Common myeloid progenitor, CD34-positive (primary cell): Measurements from ENCODE around the gene NISCH.

Source experiments
- CTCF ChIA-PET: fragments of 350-600 bp; sonication (Branson Sonifier 250); formaldehyde crosslinking; loops from one replicate; lab custom pipeline; 2021; ENCODE audit warnings: antibody characterized with exemption; lab: Charles Lee
- POLR2A ChIA-PET: fragments of 350-600 bp; sonication (Branson Sonifier 250); formaldehyde crosslinking; loops from one replicate; lab custom pipeline; 2021; ENCODE audit warnings: antibody characterized with exemption; lab: Charles Lee
- DNase-seq, 3 donors: peaks; one replicate each; pipeline versions ENCODE4 v3.0.0 to v3.0.0-alpha.2; 2013
- H3K27ac ChIP-seq, 2 experiments: 1 replicate in 1 of 2; 2 replicates in 1 of 2; pipeline ENCODE4 v1.7.0; 2013; ENCODE audit warnings: inconsistent platforms in 2 of 2, low read length in 2 of 2, mild to moderate bottlenecking in 2 of 2, low read depth in 1 of 2, moderate library complexity in 1 of 2; ENCODE audit not compliant: severe bottlenecking in 2 of 2, insufficient read depth in 1 of 2, poor library complexity in 1 of 2
- H3K27me3 ChIP-seq, 5 experiments: replicated peaks in 2 of 5; 1 replicate in 3 of 5; 2 replicates in 2 of 5; pipeline versions ENCODE4 v1.6.1 to v1.7.0; 2013; ENCODE audit warnings: low read length in 4 of 5, mild to moderate bottlenecking in 2 of 5, moderate library complexity in 2 of 5, inconsistent platforms in 1 of 5; ENCODE audit not compliant: insufficient read depth in 5 of 5, control insufficient read depth in 4 of 5
- H3K36me3 ChIP-seq, 4 experiments: 1 replicate in 2 of 4; 2 replicates in 2 of 4; pipeline versions ENCODE4 v1.6.1 to v1.7.0; 2013; ENCODE audit warnings: low read length in 3 of 4, control low read depth in 1 of 4, mild to moderate bottlenecking in 1 of 4; ENCODE audit not compliant: control insufficient read depth in 4 of 4, insufficient read depth in 4 of 4
- H3K4me1 ChIP-seq, 4 experiments: 1 replicate in 3 of 4; 2 replicates in 1 of 4; pipeline versions ENCODE4 v1.6.1 to v1.7.1; 2013; ENCODE audit warnings: low read length in 3 of 4, mild to moderate bottlenecking in 3 of 4, control low read depth in 1 of 4, inconsistent platforms in 1 of 4, moderate library complexity in 1 of 4; ENCODE audit not compliant: control insufficient read depth in 4 of 4, insufficient read depth in 4 of 4; ENCODE audit errors: control extremely low read depth in 1 of 4
- H3K4me3 ChIP-seq, 7 experiments: 1 replicate in 4 of 7; 2 replicates in 3 of 7; pipeline versions ENCODE4 v1.5.1 to v1.7.0; 2013; ENCODE audit warnings: mild to moderate bottlenecking in 7 of 7, low read length in 6 of 7, moderate library complexity in 6 of 7, inconsistent platforms in 2 of 7, low read depth in 2 of 7, control low read depth in 1 of 7; ENCODE audit not compliant: insufficient read depth in 4 of 7, control insufficient read depth in 1 of 7; ENCODE audit errors: extremely low read depth in 1 of 7
- H3K9me3 ChIP-seq, 5 experiments: 1 replicate in 4 of 5; 2 replicates in 1 of 5; pipeline versions ENCODE4 v1.6.1 to v1.7.1; 2013; ENCODE audit warnings: low read length in 4 of 5, mild to moderate bottlenecking in 2 of 5, inconsistent platforms in 1 of 5, low read depth in 1 of 5, moderate library complexity in 1 of 5; ENCODE audit not compliant: control insufficient read depth in 4 of 5, insufficient read depth in 2 of 5; ENCODE audit errors: control extremely low read depth in 1 of 5
- WGBS: methylation state at CpG from one replicate; pipeline ENCODE4 v1.1.5; 2013; ENCODE audit not compliant: insufficient coverage; 5-methylcytosine and 5-hydroxymethylcytosine counted together

The NISCH gene

DNA sequence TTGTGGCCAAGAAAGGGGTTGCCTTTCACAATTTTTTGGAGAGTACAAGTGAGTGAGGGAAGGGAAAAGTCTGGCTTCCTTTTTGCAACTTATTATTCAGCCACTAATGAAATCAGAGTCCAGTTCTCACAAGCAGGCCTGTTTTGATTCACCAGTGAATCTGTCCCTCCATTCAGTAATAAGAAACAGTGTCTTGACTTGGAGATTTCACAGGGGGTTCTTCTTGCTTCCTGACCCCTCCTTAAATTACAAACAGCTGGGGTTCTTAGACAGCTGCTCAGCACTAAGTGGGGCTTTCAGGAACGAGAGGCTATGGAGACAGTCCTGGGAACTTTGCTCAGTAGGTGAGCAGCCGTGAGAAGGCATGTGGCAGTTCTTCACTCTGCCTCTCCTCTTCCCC is 35.0 kb upstream of the NISCH start:
- ChIA-PET POLR2A (no interaction called here), CTCF (interaction anchor here (1.1 to 25.7 kb wide), 5 partner anchors 8 to 28 kb away, joined by 3 to 477 read pairs (median 5); partner anchors contain the start of genes NISCH, SEMA3G and TNNC1)
- Histone ChIP-seq H3K4me3 (no peak overlapping the region), H3K27me3 (no peaks in the 10 kb centered on the region), H3K36me3 (peaks cover 0 to 27% (median 10%) of the 10 kb centered on the region in 4 experiments), H3K9me3 (no peaks in the 10 kb centered on the region), H3K4me1 (no peaks in the 10 kb centered on the region), H3K27ac (no peak overlapping the region)
- WGBS, result 100% methylated on average over 2 of the region's 2 CpGs
- DNase-seq, result no peak

DNA sequence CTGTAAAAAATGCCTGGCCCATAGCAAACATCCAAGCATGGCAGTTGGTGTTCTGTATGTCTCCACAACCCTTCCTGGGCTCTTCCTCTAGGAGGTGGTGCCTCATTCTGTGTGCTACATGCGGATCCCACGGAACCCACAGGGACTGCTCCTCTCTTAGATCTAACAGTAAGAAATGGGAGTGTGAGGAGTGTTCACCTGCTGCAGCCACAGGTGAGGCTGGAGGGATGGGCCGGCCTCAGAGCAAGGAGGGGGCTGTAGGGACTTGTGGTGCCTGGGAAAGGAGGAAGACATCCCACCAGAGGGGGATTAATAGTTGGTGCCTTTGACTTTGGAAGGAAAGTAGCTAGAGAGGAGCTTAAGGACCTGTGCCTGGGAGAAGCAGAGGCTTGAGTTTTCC is 32.7 kb upstream of the NISCH start:
- ChIA-PET CTCF (interaction anchor here (1.1 to 25.7 kb wide), 4 partner anchors 10 to 34 kb away, joined by 3 to 477 read pairs (median 12); partner anchors contain the start of genes NISCH, SEMA3G and TNNC1), POLR2A (no interaction called here)
- Histone ChIP-seq H3K27ac (no peak overlapping the region), H3K27me3 (no peaks in the 10 kb centered on the region), H3K9me3 (no peaks in the 10 kb centered on the region), H3K4me1 (no peaks in the 10 kb centered on the region), H3K36me3 (peaks cover 0 to 21% (median 8%) of the 10 kb centered on the region in 4 experiments), H3K4me3 (no peak overlapping the region)
- DNase-seq, result no peak
- 100% methylated on average over 1 of the region's 3 CpGs for WGBS

DNA sequence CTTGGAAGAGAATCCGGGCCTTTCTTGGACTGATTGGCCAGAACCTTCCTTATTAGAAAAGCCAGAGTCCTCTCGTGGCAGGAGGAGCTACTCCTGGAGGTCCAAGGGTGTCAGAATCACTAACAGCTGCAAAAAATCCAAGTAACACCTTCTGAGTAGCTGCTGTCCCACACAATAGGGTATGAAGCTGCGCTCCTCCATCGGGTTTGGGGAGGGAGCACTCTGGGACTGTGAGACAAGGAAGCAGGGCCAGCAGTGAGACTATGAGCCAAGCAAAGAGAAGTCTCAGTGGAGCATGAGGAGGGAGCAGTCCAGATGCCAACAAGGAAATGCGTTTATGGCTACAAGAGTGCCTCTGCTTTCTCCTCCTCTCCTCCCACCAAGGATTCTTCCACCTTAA is 32.2 kb upstream of the NISCH start:
- DNase-seq, result no peak
- Histone ChIP-seq H3K4me1 (no peaks in the 10 kb centered on the region), H3K9me3 (no peaks in the 10 kb centered on the region), H3K27ac (no peak overlapping the region), H3K27me3 (no peaks in the 10 kb centered on the region), H3K36me3 (peaks cover 0 to 21% (median 8%) of the 10 kb centered on the region in 4 experiments), H3K4me3 (no peak overlapping the region)
- ChIA-PET POLR2A (no interaction called here), CTCF (interaction anchor here (1.1 to 25.7 kb wide), 4 partner anchors 10 to 33 kb away, joined by 3 to 477 read pairs (median 12); partner anchors contain the start of genes NISCH, SEMA3G and TNNC1)
- 84% methylated on average over 4 of the region's 5 CpGs for WGBS

DNA sequence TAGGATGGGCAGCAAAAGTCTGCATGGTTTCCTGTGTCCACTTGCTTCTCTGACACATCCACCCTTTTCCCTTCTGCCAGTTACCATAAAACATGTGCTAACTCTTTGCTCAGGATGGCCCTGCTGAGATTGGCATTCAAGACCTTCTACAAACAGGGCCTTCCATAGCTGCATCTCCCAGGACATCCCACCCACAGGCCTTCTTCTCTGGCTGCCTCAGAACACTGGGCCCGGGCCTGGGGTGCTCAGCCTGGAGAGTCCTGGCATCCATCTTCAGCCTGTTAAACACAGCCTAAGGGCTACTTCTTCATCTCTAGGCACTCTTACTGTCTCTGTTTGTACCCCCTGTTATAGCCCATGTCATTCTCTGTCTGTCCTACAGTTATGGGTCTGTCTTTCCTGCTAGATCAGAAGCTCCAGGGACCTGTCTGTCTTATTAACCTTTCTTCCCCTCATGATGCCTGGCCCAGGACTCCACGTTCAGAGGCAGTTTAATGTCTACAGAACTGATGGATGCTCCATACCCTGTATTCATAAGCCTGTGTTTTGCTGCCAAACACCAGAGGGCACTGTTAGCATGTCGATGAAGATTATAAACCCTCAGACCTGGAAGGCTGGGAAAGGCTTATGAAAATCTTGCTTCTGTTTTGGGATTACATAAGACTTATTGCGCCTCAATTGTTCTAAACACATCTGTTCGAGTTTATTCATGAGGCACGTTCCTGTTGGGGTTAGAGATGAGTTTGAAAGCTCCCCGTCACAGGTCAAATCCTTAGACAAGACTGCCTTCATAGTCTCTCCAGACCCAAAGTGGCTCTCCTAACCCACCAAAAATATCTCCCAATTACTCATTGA is 27.0 kb upstream of the NISCH start:
- POLR2A ChIA-PET, result no interaction called here
- peak; percentile 52 to 69 (median 63) for DNase-seq

DNA sequence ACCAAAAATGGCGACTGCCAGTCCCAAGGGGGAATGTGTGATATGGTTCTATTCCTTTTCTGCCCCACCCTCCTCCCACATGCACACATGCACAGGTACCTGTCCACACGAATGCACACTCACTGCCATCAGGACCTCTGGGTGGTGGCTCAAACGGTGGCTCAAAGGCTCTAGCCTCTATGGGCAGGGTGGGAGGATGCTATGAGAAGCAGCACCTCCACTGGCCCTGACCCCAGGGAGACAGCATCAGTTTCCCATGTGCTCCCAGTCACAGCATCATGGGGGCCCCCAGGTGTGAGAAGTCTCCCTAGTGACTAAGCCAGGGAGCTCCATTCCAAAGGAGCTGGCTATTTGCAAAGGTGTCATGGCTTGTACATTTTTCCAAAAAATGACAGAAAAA is 26.4 kb upstream of the NISCH start:
- CTCF ChIA-PET, result interaction anchor here (1.1 to 25.7 kb wide), 8 partner anchors 9 to 130 kb away, joined by 3 to 477 read pairs (median 4); partner anchors contain the start of genes NISCH, SEMA3G and TNNC1
- H3K36me3 ChIP-seq, result no peaks in the 10 kb centered on the region

More for the DNA sequence above, 27.0 kb upstream of the NISCH start:
- Histone ChIP-seq H3K27ac (no peak overlapping the region), H3K36me3 (no peaks in the 10 kb centered on the region), H3K9me3 (no peaks in the 10 kb centered on the region), H3K4me3 (no peak overlapping the region), H3K4me1 (no peaks in the 10 kb centered on the region), H3K27me3 (no peaks in the 10 kb centered on the region)
- CTCF ChIA-PET, result interaction anchor here (0.6 to 25.7 kb wide), 10 partner anchors 9 to 131 kb away, joined by 3 to 477 read pairs (median 4); partner anchors contain the start of genes NISCH, SEMA3G and TNNC1
- 12% methylated on average over 6 of the region's 7 CpGs for WGBS

DNA sequence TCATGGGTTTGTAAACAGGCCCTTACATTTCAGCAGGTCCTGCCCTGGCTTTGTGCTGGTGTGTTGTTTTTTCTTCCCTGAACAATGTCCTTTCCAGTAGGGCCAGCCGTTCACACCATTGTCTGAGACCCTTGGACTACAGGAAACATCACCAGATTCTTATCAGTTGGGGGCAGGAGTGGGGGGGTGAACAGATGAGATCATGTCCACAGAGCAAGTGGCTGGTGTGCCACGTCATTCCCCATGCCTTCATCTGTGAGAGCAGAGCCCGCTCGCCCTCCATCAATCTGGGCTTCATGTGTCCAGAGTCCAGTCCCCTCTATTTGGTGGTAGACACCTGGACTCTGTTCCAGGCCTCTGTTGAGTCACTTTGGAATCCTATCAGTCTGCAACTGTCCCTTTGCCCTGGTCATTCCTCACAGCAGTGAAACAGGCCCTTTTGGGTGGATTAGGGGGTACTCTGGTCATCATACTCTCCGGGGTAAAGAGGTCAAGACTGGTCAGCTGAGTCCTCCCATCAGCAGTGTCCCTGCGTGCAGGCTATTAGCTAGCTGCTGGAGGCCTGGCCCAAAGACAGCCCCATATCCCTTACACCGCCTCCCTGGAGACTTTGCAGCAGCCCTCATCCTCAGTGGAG is 25.5 kb upstream of the NISCH start:
- Histone ChIP-seq H3K9me3 (no peaks in the 10 kb centered on the region), H3K36me3 (no peaks in the 10 kb centered on the region), H3K4me1 (no peaks in the 10 kb centered on the region), H3K4me3 (no peak overlapping the region), H3K27ac (no peak overlapping the region), H3K27me3 (peaks cover 0 to 1% (median 0%) of the 10 kb centered on the region in 5 experiments)
- CTCF ChIA-PET, result interaction anchor here (1.1 to 25.7 kb wide), 5 partner anchors 9 to 18 kb away, joined by 3 to 477 read pairs (median 9); partner anchors contain the start of genes NISCH, SEMA3G and TNNC1
- POLR2A ChIA-PET, result interaction anchor here (0.6 kb wide), 1 partner anchor 46 kb away, joined by 3 read pairs; no protein-coding TSS in a partner anchor
- no peak for DNase-seq
- WGBS, result 79% methylated on average over 6 of the region's 7 CpGs

More for the DNA sequence above, 26.4 kb upstream of the NISCH start:
- Histone ChIP-seq H3K4me1 (no peaks in the 10 kb centered on the region), H3K27ac (no peak overlapping the region), H3K9me3 (no peaks in the 10 kb centered on the region), H3K27me3 (peaks cover 0 to 1% (median 0%) of the 10 kb centered on the region in 5 experiments), H3K4me3 (no peak overlapping the region)
- POLR2A ChIA-PET, result interaction anchor here (0.6 kb wide), 1 partner anchor 45 kb away, joined by 3 read pairs; no protein-coding TSS in a partner anchor
- DNase-seq, result no peak
- 65% methylated on average over 2 of the region's 3 CpGs for WGBS
